ENCODE results near the gene FH.

FH gene

DNA sequence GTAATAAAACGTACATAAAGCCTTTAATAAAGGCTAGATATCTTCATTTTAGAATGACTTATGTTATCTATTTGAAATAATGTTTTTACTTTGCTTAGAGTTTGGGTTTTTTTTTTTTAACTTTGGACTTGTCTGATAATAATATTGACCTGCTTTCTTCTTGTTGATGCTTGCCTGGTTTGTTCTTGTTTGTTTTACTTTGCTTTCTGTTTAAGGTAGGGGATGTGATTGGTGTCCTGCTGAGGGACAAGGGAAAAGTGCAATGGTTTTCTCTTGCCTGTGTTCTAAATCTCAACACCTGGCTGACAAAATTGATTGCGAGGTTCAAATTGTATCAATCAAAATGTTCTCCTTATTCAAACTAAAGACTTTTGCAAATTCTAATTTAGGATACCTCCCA is 2.2 kb upstream of the FH start:
- no peak for DNase-seq (ENCODE audit: low read depth)

DNA sequence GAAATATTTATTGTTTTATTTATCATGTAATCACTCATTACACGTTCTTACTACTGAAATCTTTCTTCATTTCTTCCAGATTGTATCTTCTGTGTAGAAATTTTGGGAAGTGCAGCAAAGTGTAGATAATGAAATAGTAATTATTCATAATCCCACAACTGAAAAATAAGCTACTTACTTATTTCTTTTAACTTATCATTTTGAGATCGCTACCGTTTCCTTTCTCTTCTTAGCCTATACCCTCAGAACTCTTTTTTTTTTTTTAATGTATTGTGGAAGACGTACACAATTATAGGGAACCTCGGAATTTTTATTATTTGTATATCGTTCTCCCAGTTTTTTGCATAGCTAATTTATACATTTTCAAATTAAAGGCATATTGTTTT is 518 bp upstream of the FH start:
- DNase-seq (ENCODE audit: low read depth): no peak

DNA sequence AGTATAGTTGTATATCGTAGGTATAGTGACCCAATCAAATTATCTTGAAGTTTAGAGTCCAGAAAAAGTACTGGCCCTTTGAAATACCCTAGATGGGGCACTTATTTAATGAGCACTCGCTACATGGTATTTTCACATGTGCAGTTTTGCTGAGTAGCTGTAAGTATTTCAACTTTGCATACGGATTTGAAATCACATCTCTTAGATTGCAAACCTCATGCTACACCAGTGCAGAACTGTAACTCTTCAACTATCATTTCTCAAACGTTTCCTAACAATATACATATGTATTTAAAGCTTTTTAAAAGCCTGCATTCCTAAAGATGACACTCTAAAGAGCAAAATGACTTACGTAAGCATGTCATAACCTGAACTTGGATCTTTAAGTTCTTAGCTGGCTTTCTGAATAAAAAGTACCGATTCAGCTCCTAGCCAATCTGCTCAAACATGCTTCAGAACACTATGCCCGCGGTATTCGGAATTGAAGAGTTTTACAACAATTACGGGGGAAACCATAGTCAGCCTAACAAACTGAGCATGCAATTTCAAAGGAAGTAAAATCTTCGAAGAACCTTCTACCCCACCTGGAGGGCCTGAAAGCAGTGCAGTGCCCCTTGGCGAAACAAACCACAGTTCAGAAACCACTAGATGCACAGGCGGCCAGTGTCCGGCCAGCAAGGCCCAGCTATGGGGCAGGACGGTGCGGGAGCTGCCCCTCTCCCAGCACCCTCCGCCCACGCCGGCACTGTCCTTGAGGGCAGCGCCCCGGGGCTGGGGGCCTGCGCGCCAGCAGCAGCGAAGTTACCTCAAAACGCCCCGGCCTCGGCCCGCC is 863 bp downstream of the FH start:
- no peak for DNase-seq (ENCODE audit: low read depth)

DNA sequence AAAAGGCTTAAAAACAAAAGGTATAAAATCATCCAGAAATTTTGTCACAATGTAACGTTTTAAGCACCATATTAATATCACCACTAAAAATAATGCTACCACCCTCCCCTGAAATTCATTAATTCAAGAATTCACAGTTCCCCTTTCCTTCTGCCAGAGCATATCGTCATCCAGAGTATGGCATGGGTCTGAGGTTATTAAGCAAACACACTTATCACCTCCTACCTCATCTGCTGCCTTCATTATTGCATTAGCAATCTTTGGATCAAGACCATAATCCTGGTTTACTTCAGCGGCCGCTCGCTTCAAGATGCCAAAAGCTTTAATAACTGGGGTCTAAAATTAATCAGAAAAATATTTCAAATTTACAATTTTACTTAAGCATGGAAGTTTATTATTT is 6.2 kb downstream of the FH start:
- DNase-seq (ENCODE audit: low read depth): no peak

DNA sequence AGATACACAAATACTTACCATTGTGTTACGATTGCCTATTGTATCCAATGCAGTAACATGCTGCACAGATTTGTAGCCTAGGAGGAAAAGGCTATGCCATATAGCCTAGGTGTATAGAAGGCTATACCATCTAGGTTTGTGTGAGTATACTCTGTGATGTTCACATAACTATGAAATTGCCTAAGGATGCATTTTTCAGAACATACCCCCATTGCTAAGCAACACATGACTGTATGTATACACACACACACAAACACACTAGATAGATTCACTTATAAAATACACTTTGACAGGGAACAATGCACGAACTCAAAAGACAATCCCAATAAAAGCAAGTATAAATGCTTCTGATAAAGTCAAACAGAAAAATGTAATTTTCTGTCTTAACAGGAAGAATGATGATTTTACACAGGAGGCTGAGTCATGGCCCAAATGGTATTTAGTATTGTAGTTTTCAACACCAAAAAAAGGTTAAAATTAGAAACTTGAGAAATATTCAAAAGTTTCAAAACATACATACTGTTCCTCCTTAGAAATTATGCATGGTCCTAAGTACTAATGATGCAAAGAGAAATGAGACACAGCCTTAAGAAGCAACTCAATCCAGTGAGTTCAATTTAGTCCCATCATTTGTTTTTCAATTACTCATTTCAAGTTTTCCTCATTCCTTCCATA is 12.2 kb downstream of the FH start:
- DNase-seq (ENCODE audit: low read depth): no peak

DNA sequence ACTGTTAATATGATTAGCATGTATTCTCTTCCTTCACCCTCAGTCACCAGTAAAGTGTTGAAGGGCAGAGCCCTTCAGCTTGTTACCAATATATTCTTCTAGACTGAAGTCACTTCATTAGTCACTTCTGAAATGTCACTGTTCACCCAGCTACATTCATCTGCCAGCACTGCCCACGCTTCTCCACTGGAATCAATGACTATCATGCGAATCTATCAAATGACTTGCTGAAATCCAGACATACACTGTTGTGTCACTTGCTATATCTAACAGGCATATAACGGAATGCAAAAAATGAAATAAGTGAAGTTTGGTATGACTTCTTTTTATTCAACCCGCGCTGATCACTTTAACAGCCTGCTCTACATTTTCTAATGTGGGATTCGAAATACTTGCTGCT is 16.1 kb downstream of the FH start:
- no peak for DNase-seq (ENCODE audit: low read depth)

DNA sequence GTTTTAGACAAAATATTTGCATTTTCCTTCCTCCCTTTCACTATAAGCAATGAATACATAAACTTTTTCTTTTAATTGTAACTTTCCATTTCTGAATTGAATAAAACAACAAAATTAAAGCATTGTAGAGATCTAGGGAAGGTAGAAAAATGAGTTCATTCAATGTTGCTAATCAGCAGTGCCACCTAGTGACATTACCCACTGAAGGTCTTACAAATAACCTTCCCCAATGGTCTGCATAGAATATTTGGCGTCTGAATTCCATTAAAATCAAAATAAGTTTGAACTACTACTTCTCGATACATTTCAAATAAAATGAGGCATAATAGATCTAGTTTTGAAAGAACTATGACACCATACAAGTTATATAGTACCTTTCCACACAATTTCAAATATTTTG is 19.6 kb downstream of the FH start:
- DNase-seq (ENCODE audit: low read depth): no peak

DNA sequence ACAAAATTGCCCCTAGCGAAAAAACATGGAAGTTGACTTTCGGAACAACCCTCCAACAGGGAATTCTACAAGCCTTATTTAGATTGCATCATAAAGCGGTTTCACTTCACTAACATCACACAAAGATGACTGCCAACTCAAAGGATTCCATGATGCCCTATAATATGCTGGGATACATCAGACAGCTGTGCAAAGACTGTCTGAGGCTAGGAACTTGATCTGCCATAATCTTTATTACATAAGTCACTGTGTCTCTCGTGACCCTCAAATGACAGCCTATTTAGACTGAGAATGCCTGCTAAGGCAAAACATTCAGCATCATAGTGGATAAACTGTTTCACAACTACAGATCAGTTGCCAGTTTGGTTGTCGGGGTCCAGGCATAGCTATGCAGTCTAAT is 23.8 kb downstream of the FH start:
- DNase-seq (ENCODE audit: low read depth): no peak

DNA sequence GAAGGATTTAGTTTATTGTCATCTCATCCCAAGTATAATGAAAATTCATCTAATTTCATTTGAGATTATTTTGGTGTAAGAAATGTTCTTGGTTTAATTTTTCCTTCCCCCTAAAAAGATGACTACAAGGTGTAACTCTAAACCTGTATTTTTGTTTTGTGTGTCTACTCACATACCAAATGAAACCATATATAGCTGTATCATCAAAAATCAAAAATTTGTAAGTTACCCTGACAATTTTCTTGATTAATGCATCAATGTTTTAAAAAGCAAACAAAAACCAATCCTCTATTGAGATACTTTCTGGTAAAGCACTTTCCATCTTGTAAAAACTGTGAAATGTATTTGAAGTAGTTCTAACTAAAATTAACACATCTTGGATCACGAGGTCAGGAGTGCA is 30.8 kb downstream of the FH start:
- no peak for DNase-seq (ENCODE audit: low read depth)

DNA sequence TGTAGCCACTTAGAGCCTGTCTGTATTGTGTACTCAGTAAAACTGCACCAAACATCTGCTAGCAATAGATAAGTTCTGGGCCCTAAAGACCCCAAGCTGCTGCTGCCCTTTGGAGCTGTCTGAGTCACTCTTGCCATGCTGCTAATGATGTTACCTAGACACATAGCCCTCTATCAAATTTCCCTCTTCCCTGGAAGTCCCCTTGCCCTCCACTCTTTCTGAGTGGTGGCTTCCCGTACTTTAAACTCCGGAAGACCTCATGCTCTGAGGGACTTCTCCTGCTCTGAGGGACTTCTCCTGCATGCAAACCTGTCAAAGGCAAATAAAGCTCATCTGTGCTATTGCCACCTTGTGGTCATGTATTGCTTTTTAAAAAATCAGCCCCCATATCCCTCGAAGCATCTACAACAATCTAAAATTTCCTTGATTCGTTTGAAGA is 34.0 kb downstream of the FH start:
- no peak for DNase-seq (ENCODE audit: low read depth)

DNA sequence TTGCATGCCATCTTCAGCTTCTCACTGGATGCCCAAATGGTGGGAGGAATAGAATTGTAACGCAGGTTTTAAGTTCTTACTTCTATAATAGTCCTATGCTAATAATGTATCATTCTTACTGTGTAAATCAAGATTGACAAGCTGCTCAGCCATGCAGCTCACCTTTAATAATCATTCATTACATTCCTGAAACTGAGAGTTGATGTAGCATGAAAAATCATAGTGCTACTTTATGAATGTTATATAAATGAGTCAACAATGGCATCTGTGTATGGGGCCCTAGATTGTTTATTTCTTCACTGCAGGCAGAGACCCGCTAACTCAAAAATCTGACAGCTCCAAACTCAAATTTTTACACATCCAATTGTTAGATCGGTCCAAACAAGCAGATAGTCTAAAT is 34.4 kb downstream of the FH start:
- DNase-seq (ENCODE audit: low read depth): no peak

DNA sequence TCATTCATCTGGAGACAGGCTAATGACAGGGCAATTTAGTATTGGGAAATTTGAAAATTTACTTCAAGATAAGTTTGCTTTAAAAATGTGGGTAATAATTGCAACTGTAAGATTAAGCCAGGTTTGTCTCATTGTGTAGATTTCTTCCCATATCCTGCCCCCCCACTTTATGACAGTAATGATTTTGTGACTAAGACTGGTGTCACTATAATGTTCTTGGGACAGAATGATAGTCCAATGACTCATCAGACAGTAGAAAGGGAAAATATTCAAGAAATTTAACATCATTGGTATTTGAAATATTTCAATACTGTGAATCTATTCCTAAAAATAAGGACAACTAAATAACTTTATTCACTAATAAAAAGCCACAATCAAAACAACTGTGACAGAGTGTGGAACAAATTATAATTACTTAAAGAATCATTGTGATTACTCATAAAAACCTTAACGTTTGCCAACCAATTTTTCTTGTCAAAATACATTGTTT is 36.7 kb downstream of the FH start:
- DNase-seq (ENCODE audit: low read depth): no peak

DNA sequence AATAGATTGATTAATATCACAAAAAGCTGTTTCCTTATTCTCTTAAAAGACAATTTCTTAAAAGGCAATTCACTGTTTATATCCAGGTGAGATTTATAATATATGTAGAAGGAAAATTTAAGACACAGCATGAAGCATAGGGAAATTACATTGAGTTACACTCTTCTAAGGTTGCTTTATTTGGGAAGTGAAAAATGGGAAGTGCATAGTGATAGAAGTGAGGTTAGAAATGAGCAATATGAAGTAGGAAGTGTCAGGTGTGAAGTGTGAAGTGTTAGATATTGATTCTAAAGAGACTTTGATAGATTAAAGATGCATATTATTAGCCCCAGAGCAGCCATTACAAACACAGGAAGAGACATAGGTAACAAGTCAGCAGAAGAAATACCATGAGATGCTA is 40.3 kb downstream of the FH start:
- no peak for DNase-seq (ENCODE audit: low read depth)

DNA sequence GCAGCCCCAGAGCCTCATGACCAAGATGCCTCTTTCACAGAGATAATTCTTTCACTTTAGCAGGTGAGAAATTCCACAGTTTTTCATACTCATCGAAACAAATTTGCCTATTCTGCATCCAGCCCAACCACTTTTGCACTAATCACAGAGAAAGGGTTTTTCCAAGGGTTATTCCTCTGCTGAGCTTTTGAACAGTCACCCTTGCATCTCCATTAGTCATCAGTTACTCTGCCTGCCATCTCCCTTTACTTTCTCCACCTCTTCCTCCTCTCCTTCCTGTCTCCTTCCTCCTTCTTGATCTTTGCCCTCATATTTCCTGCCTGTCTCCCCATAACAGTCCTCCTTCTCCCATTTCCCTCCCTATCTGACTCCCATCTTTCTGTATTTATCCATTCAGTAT is 43.9 kb downstream of the FH start:
- DNase-seq (ENCODE audit: low read depth): no peak

DNA sequence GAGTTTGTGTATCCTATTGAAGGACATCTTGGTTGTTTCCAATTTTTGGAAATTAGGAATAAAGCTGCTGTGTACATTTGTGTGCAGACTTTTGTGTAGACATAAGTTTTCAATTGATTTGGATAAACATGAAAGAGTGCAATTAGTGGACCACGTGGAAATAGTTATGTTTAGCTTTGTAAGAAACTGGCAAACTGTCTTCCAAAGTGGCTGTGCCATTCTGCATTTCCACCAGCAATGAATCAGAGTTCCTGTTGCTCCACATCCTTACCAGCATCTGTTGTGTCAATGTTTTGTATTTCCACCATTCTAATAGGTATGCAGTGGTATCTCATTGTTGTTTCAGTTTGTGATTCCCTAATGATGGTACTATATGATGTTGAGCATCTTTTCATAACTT is 46.5 kb downstream of the FH start:
- no peak for DNase-seq (ENCODE audit: low read depth)

DNA sequence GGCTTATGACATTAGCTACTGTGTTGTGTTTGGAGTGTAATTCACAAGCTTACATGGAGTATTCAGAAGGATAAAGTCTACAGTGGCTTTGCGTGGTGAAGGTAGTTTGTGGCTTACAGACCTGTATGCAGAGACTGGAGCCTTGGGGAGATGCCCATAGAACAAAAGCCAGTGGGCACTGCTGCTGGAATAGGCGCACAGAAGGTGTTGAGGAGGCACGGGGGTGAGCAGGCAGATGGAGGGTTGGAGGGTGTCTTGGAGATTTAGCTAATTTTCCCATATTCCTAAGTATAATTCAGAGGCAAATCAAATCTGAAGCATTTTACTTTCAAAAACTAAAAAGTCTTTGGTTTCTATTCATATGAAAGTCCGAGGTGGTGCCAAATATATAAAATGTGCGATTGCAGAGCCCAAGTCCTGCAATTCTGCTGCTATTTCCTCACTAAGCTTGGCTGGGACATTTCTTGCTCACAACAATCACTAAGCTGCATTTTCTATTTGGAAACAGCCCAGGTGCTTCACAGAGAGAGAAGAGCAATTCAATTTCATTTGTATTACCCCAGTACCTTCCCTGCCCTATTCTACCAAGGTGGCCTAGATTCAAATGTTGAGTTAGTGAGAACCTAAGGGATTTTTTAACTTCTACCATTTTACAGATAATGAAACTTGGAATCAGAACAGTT is 48.5 kb downstream of the FH start:
- DNase-seq (ENCODE audit: low read depth): no peak

DNA sequence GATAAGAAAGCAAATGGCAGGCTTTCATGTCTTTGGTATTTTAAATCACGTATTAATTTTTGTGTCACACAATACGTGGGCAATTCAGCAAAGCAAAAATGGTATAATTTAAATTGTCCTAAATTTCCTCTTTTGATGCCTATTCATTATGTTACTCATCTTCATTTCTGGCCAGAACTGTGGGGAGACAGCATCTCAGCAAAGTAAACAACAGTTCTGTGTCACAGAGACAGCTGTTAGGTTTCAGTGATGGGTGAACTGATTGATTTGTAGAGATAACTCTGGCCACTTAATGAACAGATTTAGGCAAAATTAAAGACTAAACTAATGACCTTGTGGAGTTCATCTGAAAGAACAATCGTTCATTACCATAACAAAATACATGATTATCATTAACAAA is 49.2 kb downstream of the FH start:
- DNase-seq (ENCODE audit: low read depth): no peak

DNA sequence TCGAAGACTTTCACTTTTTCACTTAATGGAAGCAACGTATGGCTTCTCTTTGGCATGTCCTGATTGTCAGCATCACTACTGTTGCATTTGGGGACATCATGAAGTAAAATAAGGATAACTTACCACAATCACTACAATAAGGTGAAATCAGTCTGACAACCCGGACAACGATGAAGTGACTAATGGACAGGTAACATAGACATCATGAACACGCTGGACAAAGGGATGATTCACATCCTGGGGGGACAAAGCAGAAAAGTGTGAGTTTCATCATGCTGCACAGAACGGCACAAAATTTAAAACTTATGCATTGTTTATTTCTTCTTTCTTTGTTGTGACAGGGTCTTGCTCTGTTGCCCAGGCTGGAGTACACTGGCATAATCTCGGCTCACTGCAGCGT is 53.9 kb downstream of the FH start:
- DNase-seq (ENCODE audit: low read depth): no peak

DNA sequence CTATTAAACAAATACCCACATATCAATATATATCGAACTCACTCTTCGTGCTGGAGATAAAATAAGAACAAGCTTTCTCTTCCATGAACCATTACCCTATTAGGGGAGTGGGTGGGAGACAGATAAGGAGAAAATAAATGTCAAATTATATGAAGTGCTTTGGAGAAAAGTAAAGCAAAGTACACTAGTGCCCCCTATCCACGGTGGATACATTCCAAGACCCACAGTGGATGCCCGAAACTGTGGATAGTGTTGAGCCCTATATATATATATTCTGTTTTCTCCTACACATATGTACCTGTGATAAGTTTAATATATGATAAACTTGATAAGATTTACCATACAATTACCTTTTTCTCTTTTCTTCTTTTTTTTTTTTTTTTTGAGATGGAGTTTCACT is 54.6 kb downstream of the FH start:
- DNase-seq (ENCODE audit: low read depth): no peak

DNA sequence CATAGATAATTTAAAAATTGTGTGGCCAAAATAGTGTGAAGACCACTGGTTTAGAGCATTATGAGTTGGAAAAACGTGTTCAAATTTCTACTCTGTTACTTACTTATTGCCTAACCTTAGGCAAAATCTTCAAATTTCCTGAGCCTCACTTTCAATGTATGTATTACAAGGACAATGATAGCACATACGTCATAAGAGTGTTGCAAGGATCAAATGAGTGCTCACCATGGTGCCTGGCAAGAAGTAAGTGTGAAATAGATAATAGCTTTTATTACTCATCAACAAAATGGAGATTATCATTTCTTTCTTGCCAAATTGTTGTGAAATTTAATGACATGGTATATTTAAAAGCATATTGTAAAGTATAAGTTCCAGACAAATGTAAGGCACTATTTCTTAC is 57.2 kb downstream of the FH start:
- no peak for DNase-seq (ENCODE audit: low read depth)

DNA sequence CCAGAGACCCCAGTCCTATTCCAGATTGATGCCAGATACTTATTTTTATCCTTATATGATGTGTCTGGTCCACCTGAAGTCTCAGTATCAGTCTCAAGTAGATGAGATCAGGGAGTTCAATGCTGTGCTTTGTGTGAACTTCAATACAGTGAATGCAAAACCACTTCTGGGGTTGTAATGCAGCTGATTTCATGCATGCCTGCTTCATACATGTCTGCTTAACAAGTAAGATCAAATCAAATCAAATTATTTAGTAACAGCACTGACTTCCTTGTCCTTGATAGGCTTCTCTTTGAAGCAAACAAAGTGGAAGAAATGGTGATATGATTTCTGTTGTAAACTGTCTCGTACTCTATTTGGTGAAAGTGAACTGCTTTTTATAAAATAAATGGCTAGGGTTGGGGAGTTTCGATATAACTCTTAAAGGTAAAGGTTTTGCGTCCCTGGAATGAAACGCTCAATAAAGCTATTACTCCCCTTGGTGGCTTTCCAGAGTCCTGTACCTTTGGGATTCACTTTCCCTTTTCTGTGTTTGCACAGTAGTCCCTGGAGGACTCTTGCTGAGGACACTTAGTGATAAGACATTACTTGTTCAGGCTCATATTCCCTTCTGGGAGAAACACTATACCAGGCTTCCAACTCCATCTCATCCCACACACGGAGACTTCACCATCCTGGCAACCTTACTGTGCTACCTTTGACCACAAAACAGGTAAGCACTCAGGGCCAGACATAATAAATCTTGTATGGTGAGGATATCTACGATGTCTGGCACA is 59.3 kb downstream of the FH start:
- no peak for DNase-seq (ENCODE audit: low read depth)

DNA sequence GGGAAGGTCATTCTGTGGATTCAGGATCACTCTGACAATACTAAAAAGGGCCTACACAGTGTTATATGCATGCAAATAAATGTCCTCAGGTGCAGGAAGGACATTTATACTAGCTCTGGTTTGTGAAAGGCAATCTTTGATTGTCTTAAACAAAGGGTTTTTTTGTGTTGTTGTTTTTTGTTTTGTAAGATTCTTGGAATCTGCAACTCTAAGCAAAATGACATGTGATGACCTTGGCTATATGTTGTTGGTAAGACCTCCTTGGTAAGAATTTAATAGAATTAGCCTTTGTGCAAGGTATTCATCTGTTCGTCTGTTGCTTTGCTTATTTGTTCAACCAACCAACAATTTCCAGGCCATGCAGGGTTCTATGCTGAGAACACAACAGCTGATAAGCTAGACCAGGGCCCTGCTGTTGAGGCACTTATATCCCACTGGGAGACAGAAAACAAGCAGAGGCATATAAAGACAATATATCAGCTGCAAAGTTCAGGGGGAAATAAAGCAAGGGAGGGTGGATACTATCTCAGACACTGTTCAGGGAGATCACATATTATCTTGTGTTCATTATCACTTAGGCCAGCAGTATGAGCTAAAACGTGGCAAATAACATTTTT is 60.3 kb downstream of the FH start:
- DNase-seq (ENCODE audit: low read depth): no peak

All from activated gamma-delta T cell treated with anti-CD3 and anti-CD28 coated beads, Interleukin-2, amount 50 U/mL, for 16 hours (primary cell).